NCI-H526 treated with DMSO at 0.1 percent for 48 hours (cell line): ENCODE measurements around the gene PKD1.

Experiments
- DNase-seq: peaks from one replicate; lab custom pipeline; 2025; lab: John Stamatoyannopoulos, UW

Gene PKD1

DNA sequence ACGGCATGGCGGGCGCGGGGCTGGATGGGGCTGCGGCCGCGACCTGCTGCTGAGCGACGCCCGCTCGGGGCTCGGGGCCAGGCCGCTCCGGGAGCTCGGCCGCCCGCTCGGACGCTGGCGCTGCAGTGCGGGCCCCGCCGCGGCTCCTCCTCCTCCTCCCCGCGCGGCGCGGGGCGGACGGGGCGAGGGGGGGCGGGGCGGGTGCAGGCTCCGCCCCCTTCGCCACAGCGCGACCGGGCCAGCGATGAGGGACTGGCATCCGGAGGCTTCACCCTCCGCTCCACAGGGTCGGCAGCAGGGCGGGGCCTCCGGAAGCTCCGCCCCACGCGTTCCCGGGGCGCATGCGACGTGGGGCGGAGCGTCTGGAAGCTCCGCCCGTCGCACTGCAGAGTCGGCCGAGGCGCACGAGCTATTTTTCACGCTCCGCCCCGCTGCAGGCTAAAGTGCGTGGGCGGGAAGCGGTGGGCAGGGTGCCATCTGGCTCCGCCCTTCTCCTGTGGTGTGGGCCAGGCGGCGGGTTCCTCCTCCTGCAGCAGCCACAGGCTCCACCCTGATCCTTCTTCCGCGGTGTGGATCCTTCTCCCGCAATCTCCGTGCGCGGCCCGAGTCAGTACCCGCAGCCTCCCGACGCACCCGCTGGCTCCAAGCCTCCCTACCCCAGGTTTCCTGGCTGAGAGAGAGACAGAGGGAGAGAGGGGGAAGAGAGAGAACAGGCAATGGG lies at the start of gene PKD1:
Gene PKD1, minus strand, starts transcription at position 129 of the 721 bp plus-strand sequence. CDS start 209 bp downstream, outside the sequence.
- peak; percentile 64 for DNase-seq

DNA sequence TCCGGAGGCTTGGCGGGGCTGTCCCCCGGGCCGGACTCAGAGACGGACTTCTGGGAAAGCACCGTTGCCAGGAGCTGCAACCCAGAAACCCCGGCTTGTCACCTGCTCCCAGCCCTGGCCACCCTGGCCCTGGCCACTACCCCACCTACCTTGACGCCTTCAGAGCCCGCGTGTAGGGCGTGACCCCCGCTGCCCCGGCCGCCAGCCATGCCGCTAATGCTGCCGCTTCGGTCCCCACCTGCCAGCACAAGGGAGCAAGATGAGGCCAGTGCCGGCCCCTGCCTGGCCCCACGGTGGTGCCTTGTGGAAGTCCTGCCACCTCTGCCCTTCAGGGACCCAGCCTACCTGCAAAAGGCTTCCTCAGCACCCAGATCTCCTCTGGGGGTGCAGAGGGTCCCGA lies 49.3 kb upstream of the PKD1 start:
- no peak for DNase-seq

DNA sequence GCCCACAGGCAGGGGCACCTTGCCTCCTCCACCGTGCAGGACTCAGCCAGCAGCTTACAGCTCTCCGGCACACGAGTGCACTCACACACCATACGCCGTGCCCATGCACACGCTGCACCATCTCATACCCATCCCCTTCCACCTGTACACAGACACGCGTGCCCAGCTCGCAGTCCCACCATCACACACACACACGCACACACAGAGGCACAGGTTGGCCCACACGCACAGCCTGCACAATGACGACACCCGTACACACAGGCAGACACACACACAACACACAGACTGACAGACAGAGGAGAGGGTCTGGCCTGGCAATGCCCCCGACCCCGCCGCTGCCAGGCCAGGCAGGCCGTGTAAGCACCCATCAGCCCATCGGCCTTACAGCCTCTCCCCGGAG lies 48.6 kb upstream of the PKD1 start:
- no peak for DNase-seq

DNA sequence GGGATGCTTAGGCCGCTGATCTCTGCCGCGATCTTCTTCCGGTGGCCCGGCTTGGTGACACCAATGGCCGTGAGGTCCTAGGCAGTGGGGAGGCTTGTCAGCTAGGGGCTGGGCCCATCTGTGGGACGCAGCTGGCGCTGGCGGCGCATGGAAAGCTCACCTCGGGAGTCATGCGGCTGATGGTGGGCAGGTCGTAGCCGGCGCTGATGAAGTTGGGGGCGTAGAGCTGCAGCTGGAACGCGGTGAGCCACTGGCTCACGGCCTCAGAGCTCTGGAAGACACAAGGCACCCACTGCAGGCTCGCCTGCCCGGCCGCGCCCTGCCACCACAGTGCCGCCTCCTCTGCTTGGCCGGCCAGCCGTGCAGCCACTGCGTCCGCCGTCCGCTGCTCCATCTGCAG lies 48.0 kb upstream of the PKD1 start:
- no peak for DNase-seq

DNA sequence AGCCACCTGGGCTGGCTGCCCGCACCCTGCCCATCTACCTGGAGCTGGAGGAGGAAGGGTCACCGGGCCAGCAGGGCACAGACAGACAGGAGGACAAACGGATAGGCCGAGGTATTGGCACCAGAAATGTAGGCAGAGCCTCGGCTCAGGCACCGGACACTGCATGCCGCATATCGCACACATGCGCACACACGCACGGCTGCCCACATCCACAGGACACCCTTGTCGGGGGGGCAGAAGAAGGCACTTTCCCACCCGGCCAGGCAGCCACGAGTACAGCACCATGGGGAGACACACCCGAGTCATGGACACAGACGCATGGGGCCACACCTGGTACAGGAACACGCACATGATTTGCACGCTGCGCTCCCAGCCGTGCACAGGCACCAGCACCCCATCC lies 46.3 kb upstream of the PKD1 start:
- no peak for DNase-seq

DNA sequence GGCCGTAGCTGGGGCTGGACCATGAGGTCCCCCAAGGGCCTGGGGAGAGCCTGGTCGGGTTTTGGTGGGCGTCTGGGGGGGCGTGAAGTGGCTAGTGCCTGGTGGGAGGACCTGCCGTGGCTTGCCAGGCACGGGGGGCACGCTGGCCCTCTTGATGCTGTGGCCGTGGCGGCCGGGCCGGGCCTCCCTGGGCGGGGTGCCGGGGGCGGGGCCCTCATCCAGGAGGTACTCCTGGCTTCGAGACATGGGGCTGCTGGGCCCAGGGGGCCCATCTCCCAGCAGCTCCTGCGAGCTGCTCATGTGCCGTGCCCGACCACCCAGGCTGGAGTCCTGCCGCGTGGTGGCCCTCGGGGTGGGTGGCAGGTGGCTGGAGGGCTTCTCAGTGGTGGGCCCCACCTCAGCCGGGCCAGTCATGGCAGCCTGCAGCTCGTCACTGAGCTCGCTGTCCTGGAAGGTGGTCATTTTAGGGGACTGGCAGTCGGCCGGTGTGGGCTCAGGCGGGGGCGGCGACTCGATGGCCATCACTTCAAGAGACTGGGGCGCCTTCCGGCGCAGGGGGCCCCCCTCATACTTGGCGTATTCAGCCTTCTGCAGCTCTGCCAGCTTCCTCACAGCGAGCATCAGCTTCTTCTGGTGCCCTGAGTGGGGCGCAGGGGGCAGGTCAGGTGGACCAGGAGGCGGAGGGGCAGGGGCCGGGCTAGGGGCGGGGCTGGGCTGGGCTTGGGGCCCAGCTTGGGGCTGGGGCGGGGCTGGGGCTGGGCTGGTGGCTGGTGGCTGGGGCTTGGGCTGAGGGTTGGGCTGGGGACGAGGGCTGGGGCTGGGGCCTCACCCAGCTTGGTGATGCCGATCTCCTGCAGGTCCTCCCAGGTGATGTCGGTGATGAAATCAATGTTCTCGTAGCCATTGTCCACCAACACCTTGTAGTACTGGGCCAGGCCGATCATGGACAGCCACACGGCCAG lies 45.5 kb upstream of the PKD1 start:
- no peak for DNase-seq

DNA sequence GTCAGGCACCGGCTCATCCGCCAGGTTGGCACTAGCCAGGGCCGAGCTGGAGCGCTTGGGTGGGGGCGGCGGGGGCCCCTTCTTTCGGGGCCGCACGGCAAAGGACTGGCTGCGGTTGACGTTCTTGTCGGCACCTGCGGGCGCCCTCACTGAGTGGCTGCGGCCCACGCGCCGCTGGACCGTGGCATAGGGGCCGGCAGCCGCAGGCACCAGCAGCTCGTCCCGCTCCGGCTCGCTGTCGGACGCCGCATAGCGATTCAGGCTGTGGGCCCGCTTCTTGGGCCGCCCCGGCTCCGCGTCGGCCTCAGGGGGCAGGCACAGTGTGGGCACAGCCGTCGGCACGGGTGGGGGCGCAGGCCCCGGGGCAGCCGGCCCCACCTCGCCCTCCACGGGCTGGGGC lies 44.8 kb upstream of the PKD1 start:
- DNase-seq = no peak

DNA sequence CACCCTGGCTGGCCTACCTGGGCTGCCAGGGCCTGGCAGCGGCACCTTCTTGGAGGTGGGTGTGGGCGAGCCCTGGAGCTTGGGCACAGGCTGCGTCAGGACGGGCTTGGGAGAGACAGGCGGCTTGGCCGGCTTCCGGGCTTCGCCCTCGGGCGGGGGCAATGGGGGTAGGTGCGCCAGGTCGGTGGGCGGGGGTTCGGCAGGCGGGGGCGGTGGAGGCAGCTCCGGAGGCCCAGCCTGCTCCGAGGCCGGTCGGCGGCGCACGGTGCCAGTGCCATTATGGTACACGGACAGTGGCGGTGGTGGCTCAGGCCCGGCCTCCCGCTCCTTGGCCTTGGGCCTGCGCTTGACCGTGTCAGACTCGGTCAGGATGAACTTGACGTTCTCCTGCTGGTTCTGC lies 43.9 kb upstream of the PKD1 start:
- DNase-seq = no peak

DNA sequence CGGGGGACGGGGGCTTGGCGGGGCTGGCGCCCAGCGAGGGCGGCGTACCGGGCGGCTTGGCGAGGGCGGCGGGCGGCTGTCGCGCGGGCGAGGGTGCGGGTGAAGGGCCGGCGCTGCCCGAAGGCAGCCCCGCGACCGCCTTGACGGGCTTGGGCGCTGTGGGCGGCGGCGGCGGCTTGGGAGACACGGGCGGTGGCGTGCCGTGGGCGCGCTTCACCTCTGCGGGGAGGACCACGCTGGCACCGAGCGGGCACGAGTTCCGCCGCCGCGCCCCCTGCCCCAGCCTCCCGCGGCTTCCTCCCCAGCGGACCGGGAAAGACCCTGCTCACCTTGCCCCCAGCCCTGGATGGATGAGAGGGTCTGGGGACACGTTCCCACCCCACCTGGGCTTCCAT lies 43.4 kb upstream of the PKD1 start:
- no peak for DNase-seq

DNA sequence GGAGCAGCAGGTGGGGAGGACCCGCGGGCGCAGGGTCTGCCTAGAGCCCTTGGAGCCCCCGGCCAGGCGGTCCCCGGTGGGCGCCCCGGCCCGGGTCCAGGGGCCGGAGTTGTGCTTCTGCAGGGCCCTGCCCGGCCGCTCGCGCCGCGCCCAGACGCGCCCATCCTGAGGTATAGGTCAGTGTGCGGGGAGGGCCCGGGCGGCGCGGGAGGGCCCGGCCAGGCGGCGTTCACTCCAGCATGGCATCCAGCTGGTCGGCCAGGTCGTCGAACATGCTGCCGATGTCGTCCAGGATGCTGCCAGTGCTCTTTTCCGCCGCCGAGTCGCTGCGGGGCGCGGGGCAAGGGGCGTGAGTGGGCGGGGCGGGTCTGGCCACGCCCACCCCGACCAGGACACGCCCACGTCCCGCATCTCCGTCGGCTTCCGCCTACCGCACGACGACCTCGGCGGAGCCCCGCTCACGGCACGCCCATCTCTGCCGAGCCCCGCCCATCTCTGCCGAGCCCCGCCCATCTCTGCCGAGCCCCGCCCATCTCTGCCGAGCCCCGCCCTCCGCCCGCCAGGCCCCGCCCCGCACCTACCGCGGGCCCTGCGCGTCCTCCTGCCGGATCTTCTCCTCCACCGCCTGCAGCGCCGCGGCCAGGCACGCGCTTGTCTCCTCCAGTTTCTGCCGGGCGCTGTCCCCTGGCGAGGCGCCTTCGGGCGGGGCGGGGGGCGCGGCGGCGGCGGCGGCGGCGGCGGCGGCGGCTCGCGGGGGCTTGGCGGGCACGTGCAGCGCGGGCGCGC lies 42.8 kb upstream of the PKD1 start:
- DNase-seq = no peak

DNA sequence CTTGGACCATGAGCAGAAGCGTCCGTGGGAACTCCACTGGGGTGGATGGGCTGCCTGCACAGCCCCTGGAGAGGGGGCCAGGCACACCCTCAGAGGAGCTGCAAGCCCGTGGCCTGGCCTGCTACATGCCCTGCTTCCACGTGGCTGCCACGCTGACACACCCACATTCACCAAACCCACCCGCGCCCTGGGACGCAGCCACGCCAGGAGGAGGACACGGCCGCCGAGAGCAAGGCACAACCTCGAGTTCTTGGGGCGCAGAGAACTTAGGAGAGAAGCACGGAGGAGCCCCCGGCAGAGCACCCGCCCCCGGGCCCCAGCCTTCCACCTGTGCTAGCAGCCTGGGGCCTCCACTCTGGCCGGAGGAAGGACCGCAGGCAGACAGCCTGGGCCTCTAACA lies 41.9 kb upstream of the PKD1 start:
- no peak for DNase-seq

DNA sequence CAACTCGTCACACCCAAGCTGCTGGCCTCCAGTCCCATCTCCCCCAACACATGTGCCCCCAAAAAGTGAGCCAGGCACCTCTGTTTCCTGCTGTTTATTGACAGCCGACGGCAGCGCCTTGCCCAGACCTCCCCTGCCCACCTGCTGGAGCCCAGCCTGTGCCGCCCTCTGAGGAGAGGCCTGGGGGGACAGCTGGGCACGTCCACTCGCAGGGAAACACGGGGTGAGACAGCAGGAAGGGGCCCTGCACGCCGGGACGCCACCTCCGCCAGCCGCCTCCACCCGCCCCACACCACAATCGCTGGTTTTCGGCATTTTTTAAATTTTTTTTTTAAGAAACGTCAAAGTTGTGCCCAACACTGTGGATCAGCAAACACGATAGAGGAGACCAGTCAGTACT lies 41.4 kb upstream of the PKD1 start:
- no peak for DNase-seq

DNA sequence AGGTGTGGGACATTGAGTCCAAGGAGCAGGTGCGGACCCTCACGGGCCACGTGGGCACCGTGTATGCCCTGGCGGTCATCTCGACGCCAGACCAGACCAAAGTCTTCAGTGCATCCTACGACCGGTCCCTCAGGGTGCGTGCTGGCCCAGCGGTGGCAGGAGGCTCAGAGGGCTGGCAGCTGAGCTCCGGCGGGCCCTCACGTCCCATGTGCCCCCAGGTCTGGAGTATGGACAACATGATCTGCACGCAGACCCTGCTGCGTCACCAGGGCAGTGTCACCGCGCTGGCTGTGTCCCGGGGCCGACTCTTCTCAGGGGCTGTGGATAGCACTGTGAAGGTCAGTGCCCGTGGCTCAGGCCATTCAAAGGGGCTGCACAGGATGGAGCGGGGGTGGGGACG lies 40.3 kb upstream of the PKD1 start:
- no peak for DNase-seq

DNA sequence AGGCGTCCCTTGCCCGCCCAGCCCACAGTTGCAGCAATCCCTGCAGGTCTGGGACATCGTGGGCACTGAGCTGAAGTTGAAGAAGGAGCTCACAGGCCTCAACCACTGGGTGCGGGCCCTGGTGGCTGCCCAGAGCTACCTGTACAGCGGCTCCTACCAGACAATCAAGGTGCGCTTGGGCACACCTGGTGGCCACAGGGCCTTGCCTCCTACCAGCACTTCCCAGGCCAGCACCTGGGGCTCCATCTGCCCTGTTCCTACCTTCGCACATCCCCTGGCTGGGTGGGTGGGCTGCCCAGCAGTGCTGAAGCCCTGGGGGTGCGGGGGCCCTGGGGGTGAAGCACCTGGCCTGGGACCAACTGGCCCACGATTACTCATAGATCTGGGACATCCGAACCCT lies 39.8 kb upstream of the PKD1 start:
- DNase-seq = no peak

DNA sequence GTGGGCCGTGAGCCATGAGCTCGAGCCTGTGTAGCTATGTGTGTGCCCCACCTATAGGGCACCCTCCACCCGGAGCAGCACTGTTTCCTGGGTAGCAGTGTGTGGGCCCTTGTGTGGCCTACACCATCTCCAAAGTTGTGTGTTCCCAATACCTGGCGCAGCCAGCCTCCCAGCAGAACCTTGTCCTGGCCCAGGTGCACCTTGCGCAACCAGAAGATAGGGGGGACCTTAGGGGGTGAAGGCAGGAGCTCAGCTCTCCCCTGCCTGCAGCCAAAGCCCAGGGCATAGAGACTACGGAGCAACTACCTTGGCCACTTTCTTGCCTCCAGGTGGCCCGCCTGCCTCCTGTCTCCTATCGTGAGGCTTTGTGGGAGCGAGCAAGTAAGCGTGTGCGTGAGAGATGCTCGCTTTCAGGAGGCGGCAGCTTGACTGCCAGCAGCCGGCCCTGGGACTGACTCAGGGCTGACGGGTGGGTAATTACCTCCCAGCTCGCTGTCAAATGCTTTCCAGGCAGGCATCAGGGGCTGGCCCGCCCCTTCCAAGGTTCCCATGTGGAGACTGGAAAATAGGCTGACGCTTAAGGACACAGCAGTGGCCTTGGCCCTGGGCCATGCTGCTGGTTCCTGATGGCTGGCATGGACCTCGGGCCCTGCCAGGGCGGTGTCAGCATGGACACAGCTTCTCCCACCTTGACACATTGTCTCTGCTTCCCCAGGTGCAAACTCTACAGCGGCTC lies 38.9 kb upstream of the PKD1 start:
- no peak for DNase-seq

DNA sequence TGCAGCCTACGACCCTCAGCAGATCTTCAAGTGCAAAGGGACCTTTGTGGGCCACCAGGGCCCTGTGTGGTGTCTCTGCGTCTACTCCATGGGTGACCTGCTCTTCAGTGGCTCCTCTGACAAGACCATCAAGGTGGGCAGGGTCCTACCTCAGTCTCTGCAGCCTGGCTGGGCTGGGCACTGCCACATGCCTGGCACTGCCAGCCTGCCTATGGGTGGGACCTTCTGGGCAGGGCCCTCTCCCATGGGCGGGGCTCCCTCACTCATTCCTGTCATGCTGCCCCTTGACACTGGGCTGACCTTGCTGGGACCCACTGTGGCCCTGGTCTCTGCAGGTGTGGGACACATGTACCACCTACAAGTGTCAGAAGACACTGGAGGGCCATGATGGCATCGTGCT lies 38.2 kb upstream of the PKD1 start:
- DNase-seq = no peak

DNA sequence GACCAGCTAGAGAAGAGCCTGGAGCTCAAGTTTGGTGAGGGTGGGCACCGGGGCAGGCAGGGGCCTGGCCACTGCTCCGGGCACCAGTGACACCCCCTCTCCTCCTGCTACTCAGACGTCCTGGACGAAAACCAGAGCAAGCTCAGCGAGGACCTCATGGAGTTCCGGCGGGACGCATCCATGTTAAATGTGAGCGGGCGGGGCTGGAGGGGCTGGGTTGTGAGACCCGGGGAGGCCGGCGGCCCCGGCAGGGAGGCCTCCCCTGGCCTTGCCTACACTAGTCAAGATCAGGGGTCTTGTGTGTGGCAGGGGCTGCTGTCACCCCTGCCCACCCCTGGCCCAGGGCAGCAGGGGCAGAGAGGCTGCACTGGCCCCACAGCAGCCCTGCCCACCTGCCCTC lies 37.7 kb upstream of the PKD1 start:
- DNase-seq = no peak

DNA sequence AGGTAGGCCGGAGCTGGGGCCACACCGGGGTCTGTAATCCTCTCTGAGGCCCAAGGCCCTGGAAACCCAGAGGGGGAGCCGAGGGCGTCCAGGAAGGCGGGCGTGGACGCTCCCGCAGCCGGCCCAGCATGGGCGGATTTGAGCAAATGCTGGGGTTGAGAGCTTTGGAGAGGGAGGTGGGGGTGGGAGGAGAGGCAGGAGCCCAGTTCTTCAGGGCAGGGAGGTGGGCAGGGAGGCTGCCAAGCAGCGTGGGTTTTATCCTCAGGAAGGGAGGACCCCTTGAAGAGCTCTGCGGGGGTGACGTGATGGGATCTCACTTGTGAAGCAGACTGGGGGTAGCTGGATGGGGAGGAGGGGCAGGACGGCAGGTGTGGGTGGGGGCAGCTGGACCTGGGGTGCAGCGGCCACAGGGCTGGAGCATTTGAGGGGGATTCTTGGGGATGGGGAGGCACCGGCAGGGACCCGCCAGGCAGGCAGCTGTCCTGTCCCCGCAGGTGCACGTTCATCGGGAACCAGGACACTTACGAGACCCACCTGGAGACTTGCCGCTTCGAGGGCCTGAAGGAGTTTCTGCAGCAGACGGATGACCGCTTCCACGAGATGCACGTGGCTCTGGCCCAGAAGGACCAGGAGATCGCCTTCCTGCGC lies 37.1 kb upstream of the PKD1 start:
- DNase-seq = no peak

DNA sequence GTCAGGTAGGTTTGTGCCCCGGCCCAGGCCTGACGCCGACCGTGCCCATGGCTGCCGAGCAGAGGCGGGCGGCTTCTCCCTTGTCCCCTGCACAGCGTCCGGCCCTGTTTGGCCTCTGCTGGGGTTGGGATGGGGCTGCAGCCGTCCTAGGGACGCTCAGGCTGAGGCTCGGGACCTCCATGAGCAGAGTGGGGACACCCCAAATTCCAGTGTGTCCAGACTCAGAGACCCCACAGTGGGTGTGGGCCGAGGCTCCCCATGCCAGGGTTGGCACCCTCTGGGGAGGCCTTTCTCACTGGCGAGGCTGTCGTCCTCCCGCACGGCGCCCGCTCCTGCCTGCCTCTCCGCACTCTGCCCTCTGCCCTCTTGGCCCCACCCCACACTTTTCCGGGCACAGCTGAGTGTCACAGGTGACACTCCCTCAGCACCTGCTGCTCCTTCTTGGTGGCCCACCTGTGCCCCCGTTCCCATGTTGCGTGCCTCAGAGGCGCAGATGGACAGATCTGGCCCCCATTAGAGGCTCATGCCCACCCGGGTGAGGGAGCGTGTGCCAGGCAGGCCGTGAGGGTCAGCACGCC lies 36.0 kb upstream of the PKD1 start:
- DNase-seq = no peak

DNA sequence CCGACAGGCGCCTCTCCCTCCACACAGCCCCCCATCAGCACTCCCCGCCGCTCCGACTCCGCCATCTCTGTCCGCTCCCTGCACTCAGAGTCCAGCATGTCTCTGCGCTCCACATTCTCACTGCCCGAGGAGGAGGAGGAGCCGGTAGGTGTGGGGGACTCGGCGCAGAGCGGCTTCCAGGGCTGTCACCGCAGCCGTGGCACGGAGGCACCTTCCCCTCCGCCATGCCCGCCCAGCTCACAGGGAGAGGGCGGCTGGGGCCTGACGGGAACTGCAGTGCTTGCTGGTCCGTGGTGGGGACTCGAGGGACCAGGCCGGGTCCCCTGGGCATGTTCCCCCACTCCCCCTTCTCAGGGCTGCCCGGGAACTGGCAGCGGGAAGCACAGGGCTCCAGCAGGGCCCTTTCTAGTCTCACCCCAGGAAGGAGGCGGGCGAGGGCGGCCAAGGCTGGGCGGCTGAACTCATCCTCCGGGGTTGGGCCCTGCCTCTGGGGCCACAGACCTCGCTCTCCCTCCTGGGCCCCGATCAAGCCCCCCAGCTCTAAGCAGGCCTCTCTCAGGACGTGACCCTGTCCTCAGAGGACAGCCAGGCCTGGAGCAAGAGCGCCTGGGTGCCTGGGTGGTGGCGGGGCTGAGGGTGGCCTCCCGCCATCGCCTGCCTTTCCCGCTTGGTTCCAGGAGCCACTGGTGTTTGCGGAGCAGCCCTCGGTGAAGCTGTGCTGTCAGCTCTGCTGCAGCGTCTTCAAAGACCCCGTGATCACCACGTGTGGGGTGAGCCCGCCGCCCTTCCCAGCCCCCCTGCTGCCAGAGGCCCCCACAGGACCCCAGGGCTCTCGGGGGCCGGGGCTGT lies 35.1 kb upstream of the PKD1 start:
- DNase-seq = no peak
